ENCODE results near the gene RASA3.

Gene RASA3

DNA sequence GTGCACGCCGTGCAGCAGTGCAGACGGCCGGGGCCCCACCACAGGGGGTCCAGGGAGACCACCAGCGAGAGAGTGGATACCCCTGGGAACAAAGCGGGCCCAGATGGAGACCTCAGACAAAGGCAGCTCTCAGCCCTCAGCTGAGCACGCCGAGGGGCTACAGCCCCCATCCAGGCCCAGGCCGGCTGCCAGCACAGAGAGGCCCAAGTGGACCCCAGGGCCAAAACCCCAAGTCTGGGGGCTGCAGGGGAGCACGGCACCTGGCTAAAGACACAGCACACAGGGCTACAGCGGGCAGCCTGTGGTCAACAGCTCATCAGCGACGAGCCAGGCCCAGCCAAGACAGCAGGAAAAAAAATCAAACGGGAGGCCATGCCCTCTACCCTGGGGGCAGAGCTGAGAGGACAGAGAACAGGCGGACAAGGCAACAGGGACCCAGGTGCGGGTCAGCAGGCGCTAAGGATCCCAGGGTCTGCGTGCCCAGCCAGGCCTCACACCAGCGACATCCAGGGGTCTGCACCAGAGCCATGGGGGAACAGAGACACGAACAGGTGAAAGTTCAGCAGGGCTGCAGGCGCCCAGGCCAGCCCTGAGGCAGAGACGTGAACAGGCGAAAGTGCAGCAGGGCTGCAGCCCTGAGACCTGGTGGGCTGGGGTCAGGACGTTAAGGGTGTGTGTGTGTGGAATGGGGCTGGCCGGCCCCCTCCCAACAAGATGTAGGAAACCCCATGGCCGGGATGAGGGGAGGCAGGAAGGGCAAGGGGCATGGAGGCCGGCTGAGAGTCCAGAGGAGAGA, 34.3 kb downstream of the RASA3 start:
- DNase-seq = no peak

DNA sequence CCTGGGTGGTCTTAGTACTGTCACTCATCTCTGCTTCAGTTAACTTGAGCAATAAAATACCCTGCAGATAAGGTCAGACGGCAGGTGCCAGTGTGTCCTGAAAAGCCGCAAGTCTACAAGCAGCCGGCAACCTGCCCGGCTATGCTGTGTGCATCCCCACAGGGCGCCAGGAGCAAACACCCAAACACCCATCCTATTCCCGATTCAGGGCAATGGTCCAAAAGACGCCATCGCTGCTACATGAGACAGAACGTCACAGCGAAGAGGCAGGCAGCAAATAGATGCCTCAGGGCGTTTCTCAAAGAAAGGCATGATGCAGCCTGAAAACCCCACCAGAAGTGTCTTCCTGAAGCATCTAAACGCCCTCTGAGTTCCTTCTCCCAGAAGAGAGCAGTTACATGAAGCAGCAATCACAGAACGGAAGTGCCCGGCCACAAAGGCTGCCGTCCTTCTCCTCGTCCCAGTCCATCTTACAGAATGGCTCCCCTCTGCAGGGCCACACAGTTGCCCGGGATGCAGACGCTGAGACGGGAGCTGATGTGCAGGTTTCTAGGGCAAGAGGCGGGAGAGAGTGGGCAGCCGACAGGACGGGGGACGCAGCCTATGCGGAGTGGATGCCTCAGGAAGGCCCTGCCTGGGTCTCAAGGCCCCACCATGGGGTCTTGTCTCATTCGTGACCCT, 35.1 kb downstream of the RASA3 start:
- DNase-seq = no peak

DNA sequence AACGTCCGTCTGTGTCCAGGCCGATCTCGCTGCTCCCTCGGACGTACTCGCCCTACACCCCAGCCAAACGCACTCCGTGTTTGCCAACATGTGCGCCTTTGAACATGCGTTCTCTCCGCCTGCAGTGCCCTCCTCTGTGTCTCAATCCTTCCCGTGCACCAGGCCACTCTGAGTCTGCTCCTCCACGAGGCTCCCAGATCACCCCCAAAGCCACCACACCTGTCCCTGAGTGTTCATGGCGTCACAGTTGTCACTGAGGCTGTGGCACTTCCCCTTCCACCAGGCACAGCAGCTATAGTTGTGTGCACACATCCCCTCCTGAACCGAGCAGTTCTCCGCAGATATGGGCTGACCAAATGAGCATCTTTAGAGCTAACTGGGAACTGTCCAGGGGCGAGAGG, 35.6 kb downstream of the RASA3 start:
- DNase-seq = no peak

DNA sequence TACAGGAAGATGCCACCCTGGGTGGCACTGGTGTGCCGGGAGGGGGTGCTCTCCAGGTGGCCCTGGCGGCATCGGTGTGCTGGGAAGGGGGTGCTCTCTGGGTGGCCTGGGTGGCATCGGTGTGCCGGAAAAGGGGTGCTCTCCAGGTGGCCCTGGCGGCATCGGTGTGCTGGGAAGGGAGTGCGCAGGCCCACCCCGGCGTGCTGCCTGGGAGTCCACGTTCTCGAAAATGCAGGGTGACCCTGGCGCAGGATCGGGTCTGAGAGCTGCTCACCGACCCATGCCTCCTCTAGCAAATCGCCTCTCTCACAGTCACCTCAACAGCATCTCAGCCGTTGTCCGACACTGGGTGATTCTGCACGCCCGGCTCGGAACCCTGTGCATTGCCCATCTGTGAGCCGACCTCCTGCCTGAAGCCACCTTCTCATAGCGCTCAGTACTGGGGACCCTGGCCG, 36.4 kb downstream of the RASA3 start:
- DNase-seq = no peak

DNA sequence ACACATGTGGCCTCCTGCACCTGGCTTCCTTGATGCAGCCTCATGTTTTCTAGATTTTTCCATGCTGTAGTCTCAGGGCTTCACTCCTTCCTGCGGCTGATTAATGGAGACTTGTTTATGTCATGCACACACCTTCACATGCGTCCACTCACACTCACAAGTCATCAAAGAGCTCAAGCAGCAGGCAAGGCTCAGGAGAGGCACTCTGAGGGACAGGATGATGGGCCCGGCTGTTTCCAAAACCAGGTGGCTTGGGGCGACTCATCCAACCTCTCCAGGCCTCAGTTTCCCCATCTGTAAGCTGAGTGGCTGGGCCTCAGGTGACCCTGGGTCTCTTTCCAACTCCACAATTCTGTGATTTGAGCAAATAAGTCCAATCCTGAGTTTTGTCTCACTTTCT, 36.9 kb downstream of the RASA3 start:
- no peak for DNase-seq

DNA sequence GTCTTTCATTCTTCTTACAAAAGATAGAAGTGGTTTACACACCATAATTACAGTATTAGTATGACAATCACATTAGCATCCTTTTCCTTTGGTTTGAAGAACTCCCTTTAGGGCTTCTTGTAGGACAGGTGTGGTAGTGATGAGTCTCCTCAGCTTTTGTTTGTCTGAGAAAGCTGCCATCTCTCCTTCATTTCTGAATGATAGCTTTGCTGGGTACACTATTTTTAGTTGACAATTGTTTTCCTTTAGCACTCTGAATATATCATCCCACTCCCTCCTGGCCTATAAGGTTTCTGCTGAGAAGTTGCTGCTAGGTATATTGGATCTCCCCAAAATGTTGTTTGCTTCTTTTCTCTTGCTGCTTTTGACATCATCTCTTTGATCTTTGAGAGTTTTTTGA, 39.3 kb downstream of the RASA3 start:
- DNase-seq = no peak

DNA sequence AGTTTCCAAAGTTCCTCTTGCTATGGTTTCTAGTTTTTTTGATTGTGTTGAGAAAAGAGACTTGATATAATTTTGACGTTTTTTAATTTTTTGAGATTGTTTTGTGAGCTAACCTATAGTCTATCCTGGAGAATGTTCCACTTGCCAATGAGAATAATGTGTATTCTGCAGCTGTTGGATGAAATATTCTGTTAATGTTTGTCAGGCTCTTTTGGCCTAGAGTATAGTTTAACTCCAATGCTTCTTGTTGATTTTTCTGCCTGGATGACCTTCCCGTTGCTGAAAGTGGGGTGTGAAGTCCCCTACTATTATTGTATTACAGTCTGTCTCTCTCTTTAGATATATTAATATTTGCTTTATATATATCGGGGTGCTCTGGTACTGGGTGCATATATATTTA, 40.0 kb downstream of the RASA3 start:
- no peak for DNase-seq

DNA sequence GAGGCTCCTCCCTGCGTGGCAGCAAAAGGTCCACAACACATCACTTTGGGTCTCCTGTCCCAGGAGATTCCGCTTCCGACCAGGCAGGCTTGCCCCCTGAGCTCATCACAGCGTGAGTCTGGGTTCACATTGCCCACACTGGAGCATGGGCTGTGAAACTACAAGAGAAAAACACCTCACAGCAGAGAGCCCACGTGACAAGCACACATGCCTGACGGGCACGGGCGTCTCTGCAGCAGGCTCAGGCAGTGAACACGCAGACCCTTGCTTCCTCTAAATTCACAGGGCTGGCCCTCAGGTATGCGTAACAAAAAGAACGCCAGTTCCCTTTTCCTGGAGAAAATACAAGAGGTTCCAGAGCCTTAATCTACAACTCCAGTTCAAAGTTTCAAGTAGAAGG, 41.9 kb downstream of the RASA3 start:
- no peak for DNase-seq

DNA sequence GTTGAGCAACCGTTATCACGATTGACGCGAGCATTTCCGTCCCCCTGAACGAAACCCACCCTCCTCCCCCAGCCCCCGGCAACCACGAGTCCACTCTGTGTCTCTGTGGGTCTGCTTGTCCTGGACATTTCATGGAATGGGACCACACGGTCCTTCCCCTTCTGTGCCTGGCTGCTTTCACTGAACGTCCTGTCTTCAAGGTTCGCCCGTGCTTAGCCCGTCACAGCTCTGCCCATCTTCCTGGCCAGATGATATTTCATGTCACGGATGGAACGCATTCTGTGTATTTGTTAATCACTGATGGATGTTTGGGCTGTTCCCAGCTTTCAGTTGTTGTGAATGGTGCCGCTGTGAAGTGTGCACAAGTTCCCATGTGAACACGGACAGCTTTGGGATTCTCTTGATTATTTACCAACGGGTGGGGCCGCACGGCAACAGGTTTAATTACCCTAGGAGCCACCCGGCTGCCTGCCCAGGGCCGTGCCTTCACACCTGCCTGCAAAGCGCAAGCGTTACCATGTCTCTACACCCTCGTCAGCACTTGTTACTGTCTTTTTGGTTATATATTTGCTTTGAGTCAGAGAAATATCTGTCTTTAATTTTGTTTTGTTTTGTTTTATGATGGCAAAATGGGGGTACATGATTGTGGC, 42.5 kb downstream of the RASA3 start:
- no peak for DNase-seq

DNA sequence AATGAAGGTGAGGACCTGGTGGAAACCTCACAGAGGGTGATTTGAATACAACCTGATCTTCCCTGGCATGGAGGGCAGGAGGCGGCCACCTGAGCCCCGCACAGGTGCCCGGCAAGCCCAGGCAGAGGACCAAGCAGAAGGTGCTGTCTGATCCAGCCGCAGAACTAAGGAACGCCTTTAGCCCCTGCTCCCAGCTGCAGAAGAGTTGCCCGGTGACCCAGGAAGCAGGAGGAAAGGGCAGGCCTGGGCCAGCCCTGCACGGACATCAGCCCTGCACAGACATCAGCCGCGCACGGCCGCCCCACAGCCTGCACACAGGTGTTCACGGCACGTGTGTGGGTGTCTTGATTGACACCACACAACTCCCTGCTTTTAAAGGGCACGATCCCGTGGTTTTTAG, 43.1 kb downstream of the RASA3 start:
- DNase-seq = no peak

DNA sequence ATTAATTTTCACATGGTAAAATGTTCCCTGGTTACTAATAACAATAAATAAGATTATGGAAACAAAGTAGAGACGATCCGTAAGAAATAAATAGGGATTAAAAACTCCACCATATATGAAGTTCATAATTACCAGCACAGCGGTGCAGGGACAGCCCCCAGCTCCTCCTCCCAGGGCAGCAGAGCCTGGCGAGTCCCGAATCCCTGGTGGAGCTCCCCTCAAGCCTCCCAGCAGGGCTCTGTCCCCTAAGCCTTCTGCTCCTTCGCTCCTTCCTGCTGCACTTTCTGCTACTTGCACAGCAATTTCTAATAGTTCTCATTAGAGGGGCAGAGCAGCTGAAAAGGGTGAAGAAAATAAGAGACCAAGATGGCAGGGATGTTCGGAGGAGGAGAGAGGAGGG, 43.6 kb downstream of the RASA3 start:
- DNase-seq = no peak

DNA sequence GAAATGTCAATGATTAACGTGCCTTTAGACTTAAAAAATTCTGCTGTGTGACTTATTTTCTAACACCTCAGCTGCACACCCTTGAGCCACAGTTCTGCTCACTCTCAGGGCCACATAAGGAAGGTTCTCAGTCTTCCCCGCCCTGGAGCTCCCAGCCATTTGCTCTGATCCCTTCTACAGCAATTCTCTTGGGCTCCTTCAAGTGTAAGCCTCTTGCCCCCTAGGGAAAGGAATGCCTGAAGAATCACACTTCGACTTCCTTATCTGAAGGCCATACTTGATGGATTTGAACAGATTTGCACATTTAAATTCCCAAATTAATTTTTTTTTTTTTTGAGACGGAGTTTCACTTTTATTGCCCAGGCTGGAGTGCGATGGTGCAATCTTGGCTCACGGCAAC, 44.2 kb downstream of the RASA3 start:
- DNase-seq = no peak

DNA sequence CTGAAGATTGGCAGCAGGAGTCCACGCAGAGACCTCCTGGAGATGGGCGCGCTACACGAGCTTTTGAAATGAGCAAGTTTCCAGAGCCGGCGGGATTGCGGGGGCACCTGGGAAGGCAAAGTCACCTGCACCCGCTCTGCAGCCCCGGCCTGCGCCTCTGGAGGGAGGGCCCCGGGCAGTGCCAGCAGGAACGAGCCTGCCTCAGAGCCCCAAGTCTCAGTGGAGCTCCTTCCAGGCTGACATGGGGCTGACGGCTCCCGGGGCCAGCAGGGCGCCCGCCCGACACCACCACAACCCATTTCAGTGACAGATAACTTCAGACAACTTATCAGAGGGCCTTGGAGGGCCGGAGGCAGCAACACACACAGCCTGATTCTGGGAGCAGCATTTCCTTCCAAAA, 45.0 kb downstream of the RASA3 start:
- DNase-seq = no peak

DNA sequence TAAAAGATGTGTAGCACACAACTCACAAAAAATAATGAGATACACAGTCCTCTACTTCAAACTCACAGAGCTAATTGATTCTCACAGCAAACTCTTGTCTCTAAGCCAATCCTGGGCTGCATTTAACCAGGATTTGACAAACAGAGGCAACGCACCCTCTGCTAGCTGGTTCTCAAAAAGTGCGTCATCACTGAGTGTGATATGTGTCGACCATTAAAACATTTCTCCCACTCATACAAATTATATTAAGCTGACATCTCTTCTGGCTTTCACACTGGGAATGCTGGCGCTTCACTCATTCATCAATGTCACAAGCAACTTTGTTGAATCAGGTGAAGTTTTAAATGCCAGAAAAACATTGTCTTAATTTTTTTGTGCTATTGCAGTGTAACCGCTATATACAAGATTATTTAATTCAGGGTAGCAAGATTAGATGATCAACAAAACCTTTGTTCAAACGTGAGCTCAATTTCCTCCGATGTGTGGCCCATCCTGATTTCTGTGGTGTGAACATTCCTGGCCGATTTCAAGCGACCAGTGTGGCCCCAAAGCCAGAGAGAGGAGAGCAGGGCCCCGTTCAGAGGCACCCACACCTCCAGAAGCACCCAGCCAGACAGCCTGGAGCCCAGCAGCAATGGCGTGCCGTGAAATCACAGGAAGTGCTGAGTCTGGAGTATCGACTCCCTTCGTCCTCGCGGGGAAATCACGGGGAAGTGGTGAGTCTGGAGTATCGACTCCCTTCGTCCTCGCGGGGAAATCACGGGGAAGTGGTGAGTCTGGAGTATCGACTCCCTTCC, 49.4 kb downstream of the RASA3 start:
- DNase-seq = no peak

DNA sequence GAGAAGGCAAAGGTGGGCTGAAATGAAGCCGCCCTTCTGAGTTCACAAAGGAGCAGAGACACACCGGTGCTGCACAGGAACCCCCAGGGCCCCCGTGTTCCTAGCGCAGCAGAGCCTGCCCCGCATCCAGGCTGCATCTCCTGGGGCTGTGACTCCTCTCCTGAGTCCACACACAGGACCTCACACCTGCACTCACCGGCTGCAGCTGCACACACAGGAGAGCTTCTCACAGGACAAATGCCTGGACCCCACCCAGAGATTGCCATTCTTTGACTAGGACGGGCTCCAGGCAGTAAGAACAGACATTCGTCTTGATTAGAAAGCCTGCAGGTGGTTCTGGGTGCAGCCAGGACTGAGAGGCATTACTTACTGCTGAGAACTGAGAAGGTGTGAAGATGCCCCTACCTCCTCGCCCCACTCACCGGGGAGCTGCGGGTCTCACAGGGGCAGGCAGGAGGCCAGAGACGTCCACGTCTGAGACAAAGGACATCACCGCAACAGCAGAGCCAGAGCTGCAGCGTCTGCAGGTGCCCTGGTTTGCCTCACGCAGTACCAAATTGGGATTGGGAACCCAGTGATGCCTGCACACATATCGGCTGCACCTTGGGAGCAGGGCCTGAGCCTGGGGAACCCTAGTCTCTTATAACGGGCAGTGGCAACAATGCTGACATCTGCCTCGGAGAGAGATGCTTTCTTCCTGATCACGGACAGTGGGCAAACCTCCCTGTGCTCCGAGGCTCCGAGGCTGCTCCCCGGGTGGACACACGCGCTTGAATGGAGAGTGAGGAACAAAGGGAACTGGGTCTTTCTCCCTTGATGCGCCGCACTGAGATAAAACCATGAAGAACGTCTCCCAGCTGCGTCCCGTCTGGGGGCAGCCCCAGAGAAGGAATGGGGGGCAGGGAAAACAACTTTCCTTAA, 50.4 kb downstream of the RASA3 start:
- DNase-seq = no peak

DNA sequence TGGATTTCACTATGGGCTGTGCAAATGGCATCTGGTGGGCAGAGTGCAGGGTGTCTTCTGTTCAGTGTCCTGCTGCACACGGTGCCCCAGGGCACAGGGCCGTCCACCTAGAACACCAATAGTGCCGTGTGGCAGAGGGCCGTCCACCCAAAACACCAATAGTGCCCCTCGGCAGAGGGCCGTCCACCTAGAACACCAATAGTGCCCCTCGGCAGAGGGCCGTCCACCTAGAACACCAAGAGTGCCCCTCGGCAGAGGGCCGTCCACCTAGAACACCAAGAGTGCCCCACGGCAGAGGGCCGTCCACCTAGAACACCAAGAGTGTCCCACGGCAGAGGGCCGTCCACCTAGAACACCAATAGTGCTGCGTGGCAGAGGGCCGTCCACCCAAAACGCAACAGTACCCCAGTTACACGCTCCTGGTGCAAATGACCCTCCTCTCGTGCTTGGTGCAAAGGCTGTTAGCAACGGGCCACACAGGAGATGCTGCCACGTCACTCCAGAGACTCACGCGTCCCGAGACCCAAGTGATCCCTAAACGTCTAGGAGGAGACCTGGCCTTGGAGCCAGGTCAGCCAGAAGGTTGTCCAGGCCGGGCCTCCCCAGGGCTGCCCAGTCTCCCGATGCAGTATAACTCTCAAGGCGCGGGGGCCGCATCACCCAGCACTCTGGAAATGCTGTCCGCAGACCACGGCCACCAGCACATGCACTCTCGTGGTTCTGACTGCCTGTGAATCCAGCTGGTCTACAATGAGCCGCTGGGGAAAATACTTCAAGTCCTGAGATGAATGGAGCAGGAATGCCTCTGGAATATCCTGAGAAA, 51.5 kb downstream of the RASA3 start:
- DNase-seq = no peak

DNA sequence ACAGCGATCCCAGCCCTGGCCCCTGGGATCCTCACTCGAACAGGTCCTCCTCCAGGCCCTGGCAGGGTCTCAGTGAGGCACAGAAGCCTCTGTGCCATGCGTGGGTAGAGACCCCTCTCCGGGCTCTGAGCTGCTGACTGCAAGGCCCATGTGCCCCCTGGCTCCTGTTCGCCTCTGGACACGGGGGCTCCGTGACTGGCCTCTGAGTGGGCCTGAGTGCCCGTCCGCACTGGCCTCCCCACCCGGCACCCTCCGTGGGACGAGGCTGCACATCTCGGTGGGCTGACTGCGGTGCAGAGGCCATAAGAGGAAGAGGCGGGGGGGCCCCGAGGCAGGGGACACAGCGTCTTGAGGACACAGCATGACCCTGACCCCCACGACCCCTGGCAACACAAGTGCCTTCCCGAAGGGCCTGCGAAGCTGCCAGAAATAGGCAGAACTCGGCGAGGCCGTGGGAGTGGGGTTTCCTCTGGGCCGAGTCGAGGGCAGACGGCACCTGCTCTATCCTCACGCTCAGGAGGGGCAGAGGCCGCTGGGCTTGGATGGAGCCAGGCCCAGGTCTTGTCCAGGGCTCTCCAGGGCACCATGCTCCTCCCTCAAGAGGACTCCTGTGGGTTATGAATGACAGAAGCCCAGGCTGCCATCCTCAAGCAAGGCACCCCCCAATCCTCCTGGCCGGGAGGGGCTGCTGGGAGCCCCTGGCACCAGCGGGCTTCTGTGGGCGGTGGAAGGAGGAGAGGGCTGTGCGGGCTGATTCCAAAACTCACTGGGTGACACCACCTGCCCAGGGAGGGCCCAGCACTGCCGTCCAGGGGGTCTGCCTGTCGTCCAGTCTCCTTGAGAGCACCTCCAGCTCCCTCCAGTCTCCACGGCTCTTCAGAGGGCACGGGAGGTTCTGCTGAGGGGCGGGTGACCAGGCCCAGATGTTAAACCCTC, 52.6 kb downstream of the RASA3 start:
- DNase-seq = no peak

DNA sequence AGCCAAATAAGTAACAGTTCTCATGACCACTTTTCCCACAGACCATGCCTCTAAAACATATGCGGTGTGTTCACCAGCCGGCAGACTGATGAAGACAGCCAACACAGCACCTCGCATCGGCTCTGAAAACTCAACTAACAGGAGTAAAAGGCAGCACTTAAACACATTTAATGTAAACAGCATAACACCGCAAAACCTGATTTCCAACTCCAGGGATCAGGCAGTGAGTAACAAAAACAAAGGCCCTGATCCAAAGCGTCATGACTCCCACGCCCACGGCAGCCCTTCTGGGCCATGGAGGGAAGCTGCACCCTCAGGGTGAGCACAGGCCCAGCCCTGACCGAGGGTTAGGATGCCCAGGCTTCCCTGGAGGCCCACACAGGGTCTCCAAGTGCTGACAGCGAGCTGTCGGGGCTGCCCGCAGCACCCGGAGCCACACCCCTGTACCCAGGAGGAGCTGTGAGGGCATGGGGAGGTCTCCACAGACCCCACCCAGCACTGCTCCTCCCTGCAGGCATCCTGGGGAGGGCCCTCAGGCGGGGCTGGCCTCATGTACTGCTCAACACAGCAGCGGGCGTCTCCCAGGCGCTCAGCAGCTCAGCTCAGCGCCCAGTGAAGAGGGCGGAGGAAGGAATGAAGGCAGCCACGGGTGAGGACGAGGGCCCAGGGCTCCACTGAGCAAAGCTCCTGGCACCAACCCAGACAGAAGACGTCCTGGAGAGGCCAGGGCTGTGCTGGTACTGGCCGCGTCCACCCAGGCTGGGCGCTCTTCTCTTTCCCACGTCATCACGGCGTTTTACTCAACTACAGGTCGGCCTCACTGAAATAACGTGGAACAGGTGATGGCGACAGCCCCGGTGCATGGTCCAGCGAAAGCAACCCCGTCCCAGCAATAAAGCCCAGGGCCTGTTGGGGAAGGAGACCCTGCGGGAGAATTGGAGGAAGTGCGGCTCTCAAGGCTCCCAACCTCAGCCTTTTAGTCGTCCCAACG, 53.7 kb downstream of the RASA3 start:
- no peak for DNase-seq

DNA sequence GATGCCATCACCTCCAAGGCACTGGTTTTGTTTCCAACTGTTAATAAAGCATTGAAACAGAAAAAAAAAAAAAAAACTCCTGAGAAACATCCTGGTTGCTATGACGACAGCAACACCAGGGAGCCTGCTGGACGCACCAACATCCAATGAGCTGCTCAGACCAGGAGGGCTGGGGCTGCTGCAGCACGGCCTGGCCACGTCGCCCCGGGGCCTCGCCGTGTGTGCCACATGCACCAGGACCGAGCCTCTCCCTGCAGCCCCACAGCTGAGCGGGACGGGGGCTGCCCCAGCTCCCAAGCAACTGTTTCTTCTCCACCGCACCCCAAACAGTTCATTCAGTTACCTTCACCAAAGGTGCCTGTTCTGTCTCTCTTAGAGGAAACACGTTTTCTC, 54.5 kb downstream of the RASA3 start:
- DNase-seq = no peak

All from NCI-H446 treated with DMSO at 0.1 percent for 48 hours (cell line).